ENCODE results near the gene HES1.

- TF ChIP-seq POLR2A (IDR thresholded peaks at IDR 0.05) (no peak), POLR2AphosphoS5 (IDR thresholded peaks at IDR 0.05) (no peak)
Measured at GRCh38 chr3:194170793-194171192, 34.8 kb downstream of the HES1 start.
